Medulla oblongata (tissue), 1 donor: ENCODE measurements around the gene PSMB9.
"Not testable (repeated sequence)": the region's sequence is repeated elsewhere in the genome, so short reads cannot be mapped to it uniquely, and the experiment has no call there.

Experiments
- DNase-seq: peaks from one replicate; pipeline ENCODE4 v3.0.0-alpha.2; 2015; ENCODE audit errors: extremely low spot score

Gene PSMB9

GRCh38 chr6:32853541-32854375, at the start of gene PSMB9, which contains the start of gene TAP1:
TSS of gene PSMB9 (plus strand) at chr6:32854192. CDS start at chr6:32854230, 38 bp downstream.
TSS of gene TAP1 (minus strand) at chr6:32853704. CDS start at chr6:32853636, 68 bp downstream.
- DNase-seq: peak; percentile 98

GRCh38 chr6:32805404-32805803, 48.6 kb upstream of the PSMB9 start:
- DNase-seq: not testable (repeated sequence)

DNA sequence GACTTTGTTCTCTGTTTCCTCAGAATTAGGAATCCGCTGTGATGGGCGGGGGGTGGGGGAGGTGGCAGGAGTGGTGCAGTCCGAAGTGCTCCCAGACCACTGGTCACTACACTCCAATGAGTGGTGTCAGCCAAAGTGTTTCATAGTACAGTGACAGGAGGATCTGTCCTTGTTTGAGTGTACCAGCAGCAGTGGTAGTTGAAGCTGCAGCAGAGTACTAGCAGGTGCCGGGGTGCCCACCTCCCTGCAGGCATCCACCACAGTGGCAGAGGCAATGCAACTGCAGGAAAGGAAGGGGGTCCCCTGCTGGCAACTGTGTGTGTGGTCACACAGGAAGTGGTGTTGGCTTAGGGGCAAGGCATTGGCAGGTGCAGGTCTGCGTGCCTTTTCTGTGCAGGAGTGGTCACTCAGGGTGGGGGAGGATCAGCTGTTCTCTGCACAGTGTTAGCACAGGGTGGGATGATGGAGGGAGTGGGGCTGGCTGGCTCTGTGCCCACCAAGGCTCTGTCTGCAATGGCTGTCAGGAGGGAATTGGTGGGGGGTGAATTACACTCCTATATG, 46.9 kb upstream of the PSMB9 start:
- DNase-seq: no peak

DNA sequence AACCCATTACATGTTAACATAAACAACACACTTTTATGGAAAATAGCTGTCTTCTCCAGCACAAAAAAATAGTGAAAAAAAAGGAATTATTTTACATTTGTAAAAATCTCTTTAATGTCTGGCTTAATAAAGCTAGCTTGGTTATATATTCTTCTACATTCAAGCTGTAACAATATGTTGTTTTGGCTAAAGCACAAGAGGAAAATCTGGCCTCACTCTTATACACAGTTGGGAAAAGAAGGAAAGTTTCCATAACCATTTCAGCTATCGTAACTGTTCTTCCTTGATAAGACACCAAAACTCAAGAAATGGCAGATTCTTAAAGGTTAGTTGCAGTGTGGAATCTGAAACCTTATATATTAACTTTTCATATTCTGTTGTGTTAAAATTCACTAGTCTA, 44.8 kb upstream of the PSMB9 start:
- DNase-seq: no peak

- no peak for DNase-seq
Measured at GRCh38 chr6:32814145-32814544, 39.8 kb upstream of the PSMB9 start.

GRCh38 chr6:32815115-32815514, 38.9 kb upstream of the PSMB9 start:
- no peak for DNase-seq

DNA sequence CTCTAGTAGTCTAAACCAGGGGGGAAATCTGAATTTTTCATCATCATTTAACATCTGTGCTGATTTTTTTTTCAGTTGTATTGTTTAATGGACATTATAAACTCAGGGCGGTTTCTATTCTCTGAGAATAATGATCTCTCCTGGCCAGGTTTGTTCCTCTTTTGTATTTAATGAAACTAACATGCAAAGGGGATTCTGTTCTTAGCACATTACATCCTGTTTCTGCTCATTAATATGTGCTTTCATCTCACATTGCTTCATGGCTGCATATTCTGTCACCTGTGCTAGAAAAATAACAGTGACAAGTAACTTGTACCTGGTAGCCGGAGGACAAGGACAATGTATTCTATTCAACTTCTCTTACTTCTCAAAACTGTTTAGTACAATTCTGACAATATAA, 38.0 kb upstream of the PSMB9 start:
- DNase-seq: no peak

DNA sequence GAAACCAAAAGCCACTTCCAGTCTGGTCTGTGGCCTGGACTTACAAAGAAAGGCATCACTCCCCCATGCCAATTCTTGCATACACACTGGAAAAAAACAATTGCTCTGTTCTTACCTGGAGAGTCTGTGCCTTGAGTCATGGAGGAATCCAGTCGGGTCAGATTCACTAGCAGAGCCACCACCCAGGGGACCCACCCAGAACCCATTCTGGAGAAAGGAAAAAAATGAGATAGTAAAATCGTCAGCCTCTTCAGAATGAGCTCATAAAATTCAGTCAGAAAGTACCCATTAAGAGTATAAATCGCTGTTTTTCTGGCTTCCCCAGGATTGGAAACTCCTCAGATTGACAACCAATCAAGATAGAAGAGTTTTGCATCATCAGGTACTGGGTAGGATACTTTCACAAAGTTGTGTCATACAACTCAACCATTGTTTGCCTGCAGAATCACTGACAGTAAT, 37.2 kb upstream of the PSMB9 start, which contains the start of gene HLA-DOB:
Gene HLA-DOB (minus strand): TSS at position 257 of the 459 bp plus-strand sequence. CDS start 51 bp downstream, at position 206.
- DNase-seq: peak; percentile 71

- no peak for DNase-seq
Measured at GRCh38 chr6:32818867-32819266, 35.1 kb upstream of the PSMB9 start.

GRCh38 chr6:32819729-32820128, 34.3 kb upstream of the PSMB9 start:
- no peak for DNase-seq

GRCh38 chr6:32825966-32826365, 28.0 kb upstream of the PSMB9 start:
- DNase-seq: peak; percentile 49

- no peak for DNase-seq
Measured at GRCh38 chr6:32827025-32827424, 27.0 kb upstream of the PSMB9 start.

- DNase-seq: no peak
Measured at GRCh38 chr6:32829495-32829894, 24.5 kb upstream of the PSMB9 start.

- DNase-seq: no peak
Measured at GRCh38 chr6:32830017-32830416, 24.0 kb upstream of the PSMB9 start.

DNA sequence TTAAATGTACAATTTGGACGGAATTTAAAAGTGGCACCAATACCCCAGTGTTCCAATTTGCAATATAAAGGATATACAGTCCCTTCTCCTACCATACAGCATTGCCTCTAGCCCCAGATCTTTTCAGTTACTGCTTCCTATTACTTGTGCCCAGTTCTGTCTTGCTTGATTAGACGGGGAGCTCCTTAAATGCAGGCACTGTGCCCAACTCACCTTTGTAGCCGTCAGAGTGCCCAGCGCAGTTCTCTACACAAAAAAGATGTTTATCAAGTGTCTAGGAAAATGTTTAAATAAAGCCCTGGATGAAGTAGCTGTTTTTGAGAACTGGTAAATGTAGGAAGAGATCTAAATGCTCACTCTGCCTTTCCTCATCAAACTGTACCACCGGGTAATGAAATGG, 23.1 kb upstream of the PSMB9 start:
- DNase-seq: no peak

- no peak for DNase-seq
Measured at GRCh38 chr6:32832535-32832934, 21.5 kb upstream of the PSMB9 start.

- no peak for DNase-seq
Measured at GRCh38 chr6:32833664-32834063, 20.3 kb upstream of the PSMB9 start.

DNA sequence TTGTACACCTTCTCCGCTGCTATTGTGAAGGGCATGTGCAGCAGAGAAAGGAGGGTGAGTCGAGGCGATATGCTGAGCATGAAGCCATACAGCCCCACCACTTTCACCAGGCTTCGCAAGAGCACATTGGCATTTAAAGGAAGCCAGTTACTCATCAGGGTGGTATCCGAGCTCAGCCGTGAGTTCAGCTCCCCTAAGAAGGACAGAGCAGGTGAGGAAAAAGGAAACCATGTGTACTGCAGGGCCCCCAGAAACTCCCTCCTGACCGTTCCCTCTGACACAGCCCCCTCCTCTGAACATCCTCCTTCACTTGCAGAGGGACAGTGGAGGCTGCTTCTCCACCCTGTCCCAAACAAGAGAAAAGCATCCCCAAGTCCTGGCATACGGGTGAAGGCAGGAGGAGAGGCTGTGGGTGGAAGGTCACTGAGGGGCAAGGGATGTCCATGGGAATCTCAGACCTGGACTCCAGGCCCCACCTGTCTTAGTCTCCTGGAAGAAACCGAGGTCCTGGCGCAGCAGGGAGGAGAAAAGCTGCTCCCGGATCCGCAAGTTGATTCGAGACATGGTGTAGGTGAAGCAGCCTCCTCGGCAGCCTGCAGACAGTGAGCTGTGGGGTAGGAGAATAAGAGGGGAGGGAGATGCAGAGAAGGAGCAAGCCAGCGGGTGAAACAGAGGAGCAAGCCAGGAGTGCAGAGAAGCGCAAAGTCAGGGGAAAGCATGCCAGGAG, 18.7 kb upstream of the PSMB9 start:
- no peak for DNase-seq

GRCh38 chr6:32836873-32837272, 17.1 kb upstream of the PSMB9 start:
- DNase-seq: no peak

DNA sequence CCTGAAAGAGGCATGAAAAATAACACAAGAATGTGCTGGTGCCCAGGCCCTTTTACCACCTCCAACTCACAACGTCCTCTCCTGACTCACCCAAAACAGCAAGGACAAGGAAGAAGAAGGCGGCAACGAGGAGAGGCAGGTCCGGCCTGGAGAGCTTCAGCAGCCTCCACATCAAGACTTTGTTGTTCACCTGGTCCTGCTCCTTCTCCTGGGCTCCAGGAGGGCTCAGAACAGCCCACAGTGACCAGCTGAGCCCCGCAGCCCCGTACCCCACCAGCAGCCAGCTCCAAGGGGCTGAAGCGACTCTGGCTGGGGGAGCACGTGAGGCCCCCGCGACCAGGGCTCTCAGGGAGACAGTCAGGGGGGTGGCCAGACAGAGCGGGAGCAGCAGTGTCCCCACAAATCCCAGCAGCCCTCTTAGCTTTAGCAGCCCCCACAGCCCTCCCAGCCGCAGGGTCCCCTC, 16.3 kb upstream of the PSMB9 start:
- DNase-seq: no peak

- peak; percentile 96 for DNase-seq
Measured at GRCh38 chr6:32838114-32838958, 15.7 kb upstream of the PSMB9 start, which contains the start of gene TAP2. TSS of gene TAP2 (minus strand) at chr6:32838739. CDS start at chr6:32838233, 506 bp downstream.
